Calu3 (cell line): ENCODE results near the gene FANCD2. TPM values are rescaled to one million over a fixed set of nuclear protein-coding genes. Genes with fewer than 3 reads are reported as not detected.

Experiments used
- BruUV-seq: library from RNA; stranded (reverse); fragments of 400-500 nt; replicated peaks from 2 replicates; lab custom pipeline; 2021; lab: Mats Ljungman, UMichigan
- CTCF ChIA-PET: fragments of 300-600 bp; sonication (Branson Sonifier 250); formaldehyde crosslinking; loops from one replicate; lab custom pipeline; 2022; ENCODE audit warnings: antibody characterized with exemption; lab: Charles Lee
- DNase-seq: peaks from one replicate; pipeline ENCODE4 v3.0.0; 2022
- H3K27ac Mint-ChIP-seq: one replicate; pipeline ENCODE4 v1.8.0; 2022; ENCODE audit warnings: mixed read lengths; ENCODE audit not compliant: unreplicated experiment
- H3K27me3 Mint-ChIP-seq: one replicate; pipeline ENCODE4 v1.8.0; 2022; ENCODE audit warnings: mixed read lengths; ENCODE audit not compliant: unreplicated experiment
- H3K36me3 Mint-ChIP-seq: one replicate; pipeline ENCODE4 v1.8.0; 2022; ENCODE audit warnings: mild to moderate bottlenecking, moderate library complexity, mixed read lengths; ENCODE audit not compliant: insufficient read depth, unreplicated experiment
- H3K4me1 Mint-ChIP-seq: one replicate; pipeline ENCODE4 v1.8.0; 2022; ENCODE audit warnings: mild to moderate bottlenecking, low read depth, mixed read lengths; ENCODE audit not compliant: unreplicated experiment
- H3K4me3 Mint-ChIP-seq: one replicate; pipeline ENCODE4 v1.8.0; 2022; ENCODE audit warnings: mild to moderate bottlenecking, low read depth, moderate library complexity, mixed read lengths; ENCODE audit not compliant: unreplicated experiment
- H3K9me3 Mint-ChIP-seq: one replicate; pipeline ENCODE4 v1.8.0; 2022; ENCODE audit warnings: low read depth, mixed read lengths; ENCODE audit not compliant: unreplicated experiment
- CTCF ChIP-seq: fragments of 200-600 bp; IDR thresholded peaks from one replicate; pipeline ENCODE4 v1.8.0; 2022; ENCODE audit warnings: antibody characterized with exemption; ENCODE audit not compliant: unreplicated experiment
- intact Hi-C: fragments of 100-400 bp; cut with micrococcal nuclease; formaldehyde crosslinking; loops from one replicate; pipeline ENCODE4 v1.10.0; 2022; ENCODE audit not compliant: unreplicated experiment
- total RNA-seq: library from RNA; stranded (reverse); gene quantifications from 2 replicates; pipeline ENCODE4 v1.2.3, GENCODE V29; 2022

FANCD2 gene
- total RNA-seq, 1 experiment from 2014 or later, result 40.3 TPM

GRCh38 chr3:10093678-10094077, 67.4 kb downstream of the FANCD2 start:
- no TSS peak for BruUV-seq
- Mint-ChIP-seq H3K27ac (no peak overlapping the region), H3K9me3 (no peaks in the 10 kb centered on the region), H3K4me1 (no peaks in the 10 kb centered on the region), H3K36me3 (peaks cover 4% of the 10 kb centered on the region), H3K4me3 (no peak overlapping the region), H3K27me3 (no peaks in the 10 kb centered on the region)
- DNase-seq, result no peak
- CTCF ChIA-PET, result interaction anchor here (0.5 kb wide), 1 partner anchor 18 kb away, joined by 3 read pairs; no protein-coding TSS in a partner anchor
- no peak for TF ChIP-seq CTCF
- intact Hi-C loops, result no loop called here

GRCh38 chr3:10099041-10099440, 72.8 kb downstream of the FANCD2 start:
- Mint-ChIP-seq H3K27me3 (no peaks in the 10 kb centered on the region), H3K27ac (no peak overlapping the region), H3K9me3 (no peaks in the 10 kb centered on the region), H3K4me3 (no peak overlapping the region), H3K36me3 (peaks cover 5% of the 10 kb centered on the region), H3K4me1 (no peaks in the 10 kb centered on the region)
- no TSS peak for BruUV-seq
- intact Hi-C loops, result no loop called here
- TF ChIP-seq CTCF, result no peak
- DNase-seq, result no peak
- CTCF ChIA-PET, result no interaction called here

- no peak overlapping the region for H3K27ac Mint-ChIP-seq
- intact Hi-C loops, result no loop called here
- no peak overlapping the region for H3K4me3 Mint-ChIP-seq
- no peaks in the 10 kb centered on the region for H3K27me3 Mint-ChIP-seq
- CTCF ChIA-PET, result no interaction called here
- H3K9me3 Mint-ChIP-seq, result no peaks in the 10 kb centered on the region
- BruUV-seq, result no TSS peak
- DNase-seq, result no peak
- H3K36me3 Mint-ChIP-seq, result peaks cover 5% of the 10 kb centered on the region
- H3K4me1 Mint-ChIP-seq, result no peaks in the 10 kb centered on the region
- no peak for TF ChIP-seq CTCF
Measured at GRCh38 chr3:10106919-10107318, 80.7 kb downstream of the FANCD2 start.

- no peaks in the 10 kb centered on the region for H3K36me3 Mint-ChIP-seq
- no peak within 1 kb of the TSS for H3K4me3 Mint-ChIP-seq
- H3K4me1 Mint-ChIP-seq, result no peaks in the 10 kb centered on the region
- CTCF ChIA-PET, result no interaction called here
- no TSS peak for BruUV-seq
- H3K27me3 Mint-ChIP-seq, result no peaks in the 10 kb centered on the region
- no peaks in the 10 kb centered on the region for H3K9me3 Mint-ChIP-seq
- intact Hi-C loops, result no loop called here
- no peak for TF ChIP-seq CTCF
- no peak within 1 kb of the TSS for H3K27ac Mint-ChIP-seq
- no peak for DNase-seq
Measured at GRCh38 chr3:10108091-10108490, 81.9 kb downstream of the FANCD2 start, which contains the start of gene FANCD2OS. TSS of gene FANCD2OS (minus strand) at chr3:10108255. CDS start at chr3:10104774, 3,481 bp downstream.
